HG02840 (cell line): ENCODE data around the gene SLC2A9.
A peak's percentile ranks its signal among the peaks of the same experiment; 100 is the strongest.

ENCODE experiments used
- ATAC-seq: cut with Tn5 transposase; IDR thresholded peaks from one replicate; pipeline ENCODE4 v1.9.1; 2021; ENCODE audit warnings: mild to moderate bottlenecking, moderate library complexity, moderate number of reproducible peaks; ENCODE audit not compliant: unreplicated experiment, low FRiP score

The SLC2A9 gene

DNA sequence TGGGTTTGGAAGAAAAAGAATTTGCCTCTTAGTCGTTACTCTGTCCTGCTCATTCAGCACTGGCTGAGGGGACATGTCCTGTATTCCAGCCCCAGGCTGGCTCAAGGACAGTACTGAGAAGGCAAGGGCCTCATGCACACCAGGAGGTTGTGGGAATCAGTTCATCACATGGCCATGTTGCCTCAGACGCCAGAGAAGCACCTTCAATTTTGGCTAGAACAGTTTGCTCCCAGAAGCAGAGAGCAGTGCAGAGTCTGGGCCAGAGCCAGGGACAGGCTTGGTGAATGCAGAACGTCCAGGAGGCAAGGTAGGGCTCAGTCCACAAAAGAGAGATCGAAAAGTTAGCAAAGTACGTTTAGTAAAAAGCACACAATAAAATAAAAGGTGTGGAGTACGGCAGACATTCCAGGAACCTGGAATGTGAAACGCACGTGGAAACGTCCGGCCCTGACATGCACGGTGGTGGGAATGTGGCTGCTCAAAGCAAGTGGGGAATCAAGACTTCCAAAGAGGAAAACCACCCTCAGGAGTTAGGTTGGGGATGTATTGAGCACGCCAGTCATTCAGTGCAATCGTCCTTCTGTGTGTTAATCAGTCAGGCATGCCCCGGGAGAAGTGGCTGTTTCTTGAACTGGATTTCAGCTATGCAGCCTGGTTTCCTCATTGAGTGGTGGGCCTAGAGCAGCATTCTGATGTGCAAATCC, 1.2 kb upstream of the SLC2A9 start:
- no peak for ATAC-seq

DNA sequence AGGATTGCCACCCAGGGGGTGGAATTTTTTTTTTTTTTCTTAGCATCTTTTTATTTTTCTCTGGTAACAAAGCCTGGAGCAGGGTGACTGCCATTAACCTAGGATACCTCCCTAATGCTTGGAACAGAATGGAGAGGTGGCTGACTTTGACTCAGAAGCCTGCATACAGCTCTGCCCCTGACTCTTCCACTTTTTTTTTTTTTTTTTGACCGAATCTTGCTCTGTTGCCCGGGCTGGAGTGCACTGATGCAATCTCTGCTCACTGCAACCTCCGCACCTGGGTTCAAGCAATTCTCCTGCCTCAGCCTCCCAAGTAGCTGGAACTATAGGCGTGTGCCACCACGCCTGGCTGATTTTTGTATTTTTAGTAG, 341 bp upstream of the SLC2A9 start:
- ATAC-seq, result no peak

DNA sequence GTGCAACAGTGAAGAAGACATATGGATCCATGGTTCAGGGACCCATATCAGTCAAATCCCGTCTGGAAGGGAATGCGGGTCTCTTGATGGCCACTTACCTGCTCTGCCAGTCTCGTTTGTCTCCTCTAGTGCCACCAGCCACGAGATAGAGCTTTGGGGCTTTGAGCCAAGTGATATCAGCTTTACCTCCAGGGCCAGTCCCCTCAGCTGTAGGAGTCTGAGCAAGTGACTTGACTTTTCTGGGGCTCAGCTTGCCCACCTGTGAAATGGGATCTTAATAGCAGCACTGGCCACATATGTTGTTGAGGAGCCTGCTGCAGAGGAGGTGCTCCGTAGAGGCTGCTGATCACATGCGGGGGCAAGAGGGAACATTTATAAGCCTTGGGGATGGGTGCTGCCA, 1.2 kb downstream of the SLC2A9 start:
- no peak for ATAC-seq

DNA sequence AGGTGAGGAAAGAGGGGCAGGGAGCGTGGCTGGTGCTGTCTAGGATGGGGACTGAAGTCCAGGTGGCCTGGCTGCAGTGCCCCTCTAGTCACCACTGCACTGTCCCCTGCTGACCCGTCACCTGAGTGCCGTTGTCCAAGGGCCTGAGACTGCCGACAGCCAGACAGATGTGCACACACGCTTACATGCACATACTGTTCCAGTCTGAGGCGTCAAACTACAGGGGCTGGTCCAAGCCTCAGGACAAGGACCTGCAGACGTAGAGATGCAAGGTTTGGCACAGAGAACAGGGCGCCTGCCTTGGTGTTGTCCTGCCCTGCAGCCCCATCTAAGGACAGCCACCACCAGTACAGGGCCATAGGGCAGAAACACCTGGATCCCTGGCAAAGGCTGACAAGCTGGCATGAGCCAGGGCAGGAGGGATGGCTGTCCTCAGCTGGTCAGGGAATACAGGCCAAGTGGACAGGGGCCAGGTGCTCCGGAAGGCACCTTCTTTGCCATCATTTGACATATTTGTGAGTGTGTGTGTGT, 1.7 kb downstream of the SLC2A9 start:
- no peak for ATAC-seq

DNA sequence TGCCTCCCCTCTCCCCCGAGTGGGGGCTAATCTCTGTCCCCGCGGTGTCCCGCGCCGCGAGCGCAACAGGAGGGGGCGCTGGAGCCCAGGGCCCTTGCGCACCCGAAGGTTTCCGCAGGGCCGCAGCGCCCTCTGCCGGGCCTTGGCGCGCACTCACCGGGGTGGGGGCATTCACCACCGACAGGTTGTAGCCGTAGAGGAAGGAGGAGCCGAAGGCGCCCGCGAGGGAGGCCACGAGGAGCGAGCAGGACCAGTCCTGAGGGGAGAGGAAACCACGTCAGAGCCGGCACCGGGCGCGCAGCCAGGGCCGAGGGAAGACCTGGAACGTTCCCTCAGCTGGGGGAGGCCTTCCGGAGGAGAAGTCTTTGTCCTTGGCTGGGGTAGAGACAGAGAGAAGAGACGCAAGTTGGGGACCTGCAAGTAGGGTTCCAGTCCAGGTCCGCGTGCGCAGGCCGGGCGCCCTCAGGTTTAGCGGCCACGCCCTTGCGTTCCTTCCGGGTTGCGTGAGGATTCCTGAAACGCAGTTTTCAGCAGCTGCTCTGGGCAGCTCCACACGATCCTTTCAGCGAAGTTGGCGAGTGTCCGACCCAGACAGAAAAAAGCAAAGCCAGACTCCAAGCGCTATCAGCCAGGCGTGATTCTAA, 2.4 kb downstream of the SLC2A9 start:
- peak; percentile 95 for ATAC-seq

DNA sequence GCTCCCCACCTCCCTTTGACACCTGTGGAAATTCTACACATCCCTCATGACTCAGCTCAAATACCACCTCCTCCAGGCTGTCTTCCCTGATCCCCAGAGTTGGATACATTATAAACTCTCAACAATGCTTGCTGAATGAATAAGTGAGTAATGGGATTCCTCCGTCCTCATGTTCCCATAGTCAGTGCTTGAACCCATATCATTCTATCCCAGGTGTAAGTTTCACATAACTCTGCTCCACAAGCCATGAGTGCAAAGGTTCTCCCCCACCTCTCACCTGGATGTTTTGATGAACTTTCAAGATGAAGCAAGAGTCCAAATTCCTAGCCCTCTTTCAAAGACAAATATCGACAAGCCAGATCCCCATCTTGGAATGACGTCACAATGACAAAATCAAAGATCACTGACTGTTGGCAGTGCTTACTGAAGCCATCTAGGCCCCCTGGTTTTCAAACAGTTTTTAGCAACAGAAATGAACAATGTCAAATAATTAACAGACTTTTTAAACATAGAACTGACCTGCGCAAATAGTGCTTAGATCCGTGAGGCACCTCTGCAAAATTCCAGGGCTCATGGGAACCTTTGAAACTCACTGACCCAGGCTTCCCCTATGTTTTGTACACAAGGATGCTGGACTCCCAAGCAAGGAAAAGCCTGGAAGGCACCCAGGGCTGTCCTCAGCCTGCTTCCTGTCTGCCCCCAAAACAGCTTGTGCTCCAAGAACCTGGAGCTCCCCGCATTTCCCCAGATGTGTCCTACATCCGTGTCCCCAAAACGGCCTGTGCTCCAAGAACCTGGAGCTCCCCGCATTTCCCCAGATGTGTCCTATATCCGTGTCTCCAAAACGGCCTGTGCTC, 4.0 kb downstream of the SLC2A9 start:
- ATAC-seq, result no peak

DNA sequence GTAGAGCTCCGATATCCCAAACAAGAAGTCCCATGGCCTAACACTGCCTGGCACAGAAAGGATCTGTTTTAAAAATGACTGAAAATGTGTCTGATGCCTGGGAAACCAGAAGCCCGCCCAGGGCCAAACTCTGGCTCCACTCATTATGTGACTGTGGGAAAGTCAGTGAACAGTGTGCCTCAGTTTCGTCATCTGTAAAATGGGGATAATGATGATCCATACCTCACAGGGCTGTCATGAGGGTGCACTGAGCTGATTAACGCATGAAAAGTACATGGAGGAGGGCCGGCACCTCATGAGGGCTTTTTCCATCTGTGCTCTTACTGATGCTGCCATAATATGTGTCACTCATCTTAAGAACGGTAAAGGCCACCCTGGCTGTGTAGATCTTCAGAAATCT, 5.1 kb downstream of the SLC2A9 start:
- no peak for ATAC-seq

DNA sequence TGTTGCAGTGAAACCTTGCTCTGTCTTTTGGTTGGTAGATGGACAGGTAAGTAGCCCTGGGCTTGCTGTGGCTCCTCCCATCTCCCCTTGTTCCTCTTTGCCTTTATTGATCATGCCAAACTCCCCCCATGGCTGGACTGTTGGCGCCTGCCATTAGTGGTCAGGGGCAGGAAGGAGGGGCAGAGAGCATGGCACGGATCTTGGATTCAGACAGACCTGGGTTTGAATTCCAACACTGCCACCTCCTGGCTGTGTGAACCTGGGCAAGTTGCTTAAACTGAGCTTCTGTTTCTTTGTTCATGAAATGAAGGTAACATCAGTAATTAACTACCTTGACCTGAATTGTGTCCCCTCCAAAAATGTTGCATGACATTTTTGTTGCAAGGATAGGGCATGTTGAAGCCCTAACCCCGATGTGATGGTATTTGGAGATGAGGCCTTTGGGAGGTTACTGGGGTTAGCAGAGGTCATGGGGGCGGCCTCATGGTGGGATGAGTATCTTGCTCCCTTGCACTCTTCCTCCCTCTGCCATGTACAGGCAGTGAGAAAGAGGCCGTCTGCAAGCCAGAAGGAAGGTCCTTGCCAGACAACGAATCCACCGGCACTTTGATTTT, 6.0 kb downstream of the SLC2A9 start:
- no peak for ATAC-seq

DNA sequence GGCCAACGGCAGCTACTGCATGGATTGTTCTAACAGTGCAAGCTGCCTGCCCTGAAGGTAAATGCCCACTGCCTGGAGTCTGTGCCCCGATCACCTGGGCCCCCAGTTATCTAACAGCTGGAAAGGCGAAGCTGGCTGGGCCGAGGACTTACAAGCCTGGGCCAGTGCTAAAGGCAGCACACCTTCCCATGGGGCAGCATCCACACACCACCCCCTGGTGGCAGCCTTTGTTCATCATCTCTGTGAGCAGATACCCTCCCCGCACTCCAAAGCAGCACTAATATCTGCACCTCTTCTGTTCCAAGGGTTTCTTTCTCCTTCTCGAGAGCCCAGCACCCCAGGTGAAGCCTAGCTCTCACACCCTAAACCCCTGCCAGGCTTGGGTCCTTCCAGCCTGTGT, 7.6 kb downstream of the SLC2A9 start:
- ATAC-seq, result no peak

DNA sequence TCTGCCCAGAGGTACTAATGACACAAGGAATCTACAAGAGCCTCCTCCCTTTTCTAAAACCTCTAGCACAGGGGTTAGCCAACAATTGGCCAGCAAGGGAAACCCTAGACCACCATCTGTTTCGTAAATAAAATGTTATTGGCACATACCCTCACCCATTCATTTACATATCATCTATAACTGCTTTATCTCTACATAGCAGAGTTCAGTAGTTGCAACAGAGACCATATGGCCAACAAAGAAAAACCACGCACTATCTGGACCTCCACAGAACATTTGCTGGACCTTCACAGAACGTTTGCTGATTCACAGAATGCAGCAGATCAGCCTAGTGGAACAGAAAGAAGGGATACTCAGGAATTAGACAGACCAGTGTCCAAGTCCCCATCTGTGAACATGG, 9.4 kb downstream of the SLC2A9 start:
- no peak for ATAC-seq

DNA sequence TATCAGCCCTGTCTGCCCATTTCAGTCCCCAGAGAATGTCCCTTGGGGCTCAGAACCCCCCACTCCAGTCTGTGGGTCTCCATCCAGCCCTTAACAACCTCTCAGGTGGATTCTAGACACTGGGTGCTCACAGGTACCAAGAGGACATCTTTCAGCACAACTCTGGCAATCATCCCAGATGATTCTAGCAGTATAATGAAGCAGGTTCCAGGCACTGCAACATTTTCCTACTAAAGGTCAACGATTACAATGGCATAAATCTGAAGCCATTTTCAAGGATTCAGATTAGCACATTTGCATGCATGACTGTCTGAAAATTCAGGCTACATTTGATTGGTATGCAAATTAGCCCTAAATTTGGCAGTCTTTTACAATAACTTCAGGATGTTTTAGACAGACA, 10.0 kb downstream of the SLC2A9 start:
- no peak for ATAC-seq

DNA sequence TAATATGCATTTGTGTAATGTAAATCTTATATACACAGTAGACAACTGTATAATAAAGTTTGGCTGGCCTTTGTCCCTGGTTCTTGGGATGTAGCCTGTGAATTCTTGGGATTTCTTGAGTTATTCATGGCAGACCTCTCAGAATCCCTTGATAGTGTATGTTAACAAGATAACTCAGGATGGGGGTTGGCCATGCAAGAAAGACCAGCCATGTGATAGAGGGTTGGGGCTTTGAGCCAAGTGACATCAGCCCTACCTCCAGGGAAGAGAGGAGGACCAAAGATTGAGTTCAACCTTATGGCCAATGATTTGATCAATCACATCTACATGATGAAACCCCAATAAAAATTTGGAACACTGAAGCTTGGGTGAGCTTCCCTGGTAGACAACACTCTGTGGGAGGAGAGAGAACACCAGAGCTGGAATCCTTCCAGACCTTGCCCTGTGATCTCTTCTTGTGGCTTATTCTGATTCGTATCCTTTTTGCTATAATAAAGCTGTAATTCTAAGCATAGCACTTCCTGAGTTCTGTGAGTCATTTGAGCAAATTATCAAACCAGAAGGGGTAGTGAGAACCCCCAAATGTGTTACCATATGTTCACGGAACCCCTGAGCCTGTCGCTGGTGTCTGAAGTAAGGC, 11.3 kb downstream of the SLC2A9 start:
- ATAC-seq, result no peak

DNA sequence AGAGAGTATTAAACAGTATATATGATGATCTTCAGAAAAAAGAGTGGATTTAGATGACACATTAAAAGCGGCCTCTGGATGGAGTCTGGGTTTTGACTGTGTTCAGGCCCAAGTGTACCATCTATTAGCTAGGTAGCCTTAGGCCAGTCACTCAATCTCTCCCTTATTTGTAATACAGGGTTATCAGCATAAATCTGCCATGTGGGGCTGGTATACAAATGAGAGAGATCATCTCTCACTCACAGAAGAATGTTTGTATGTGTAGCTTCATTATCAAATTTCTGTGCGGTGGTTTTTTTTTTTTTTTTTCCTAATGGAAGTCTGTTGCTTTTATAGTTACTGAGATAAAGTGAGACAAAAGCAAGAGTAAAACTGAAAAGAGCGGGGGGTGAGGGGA, 12.7 kb downstream of the SLC2A9 start:
- no peak for ATAC-seq

DNA sequence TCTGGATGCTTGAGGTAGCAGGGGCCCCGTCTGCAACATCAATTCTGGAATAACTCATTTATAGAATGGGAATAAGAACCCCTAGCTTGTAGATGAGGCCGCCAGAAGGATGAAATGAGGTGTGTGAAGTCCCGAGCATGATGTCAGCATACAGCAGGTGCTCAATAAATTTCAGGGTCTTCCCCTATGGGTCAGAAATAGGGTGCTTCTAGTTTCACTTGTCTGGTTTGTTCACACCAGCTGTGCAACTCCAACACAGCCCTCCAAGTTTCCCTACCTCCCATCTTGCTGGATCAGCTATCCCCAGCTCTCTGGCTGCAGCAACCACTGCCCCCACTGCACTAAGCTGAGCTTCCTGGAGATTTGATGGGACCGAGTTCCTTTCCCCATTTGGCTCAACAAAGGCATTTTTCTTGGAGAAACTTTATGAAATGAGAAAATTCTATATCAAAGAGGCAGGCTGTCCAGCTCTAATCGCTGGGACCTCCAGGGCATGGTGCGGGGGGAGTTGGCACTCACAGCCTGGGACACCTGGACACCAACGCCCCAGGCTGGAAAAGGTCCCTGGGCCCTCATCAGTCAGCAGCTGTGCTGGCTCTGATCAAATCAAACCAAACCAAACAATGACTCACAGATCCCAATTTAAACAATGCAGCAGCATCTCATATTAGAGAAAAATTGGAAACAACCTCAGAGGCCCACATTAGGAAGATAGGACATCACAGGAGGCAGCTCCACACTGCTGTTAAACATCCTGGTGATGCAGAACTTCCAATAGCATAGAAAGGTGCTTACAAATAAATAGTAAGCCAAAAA, 13.3 kb downstream of the SLC2A9 start:
- ATAC-seq, result peak; percentile 58

DNA sequence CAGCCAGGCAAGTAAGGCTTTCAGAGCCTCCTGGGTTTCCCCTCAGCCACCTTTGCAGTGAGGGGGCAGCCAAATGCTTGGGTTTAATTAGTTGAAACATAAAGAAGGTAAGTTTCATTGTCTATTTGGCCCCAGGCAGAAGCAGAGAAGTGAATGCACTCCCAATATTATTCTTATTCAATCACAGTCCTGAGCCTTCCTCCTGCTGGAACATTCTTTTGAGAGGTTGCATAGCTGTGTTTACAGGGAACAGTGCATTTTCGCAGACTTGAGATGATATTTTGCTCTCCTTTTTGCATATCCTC, 13.9 kb downstream of the SLC2A9 start:
- ATAC-seq, result peak; percentile 44

DNA sequence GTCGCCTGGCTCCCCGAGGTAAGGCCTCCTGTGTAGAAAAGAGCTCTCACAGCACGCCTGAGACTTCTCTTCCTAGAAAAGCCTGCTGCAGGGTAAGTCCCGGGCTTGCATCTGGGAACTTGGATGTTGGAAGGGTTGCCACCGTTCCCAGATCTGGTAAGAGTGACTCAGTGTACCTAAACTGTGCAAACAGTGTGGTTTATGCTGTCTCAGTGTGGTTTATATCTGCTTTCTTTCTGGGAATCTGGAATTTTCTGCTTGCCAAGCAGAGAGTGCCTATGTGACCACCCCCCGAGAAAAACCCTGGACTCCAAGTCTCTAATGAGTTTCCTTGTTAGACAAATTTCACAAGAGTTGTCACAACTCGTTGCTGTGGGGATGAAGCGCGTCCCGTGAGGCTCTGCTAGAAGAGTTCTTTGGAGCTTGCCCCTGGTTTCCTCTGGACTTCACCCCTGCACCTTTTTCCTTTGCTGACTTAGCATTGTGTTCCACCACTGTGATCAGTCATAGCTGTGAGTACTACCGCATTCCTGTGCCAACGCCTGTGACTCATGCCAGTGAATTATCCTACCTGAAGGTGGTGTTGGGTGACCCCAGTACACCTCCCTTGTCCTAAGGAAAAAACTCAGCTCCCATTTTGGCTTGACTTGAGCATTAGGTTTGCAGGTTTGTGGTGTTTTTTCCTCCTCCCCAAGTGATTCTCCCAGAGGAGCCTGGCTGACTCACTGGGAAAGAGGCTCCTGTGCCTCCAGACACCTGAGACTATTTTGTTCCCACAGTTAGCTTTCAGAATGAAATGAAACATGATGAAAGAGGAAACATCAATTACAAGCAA, 14.5 kb downstream of the SLC2A9 start:
- ATAC-seq, result no peak

DNA sequence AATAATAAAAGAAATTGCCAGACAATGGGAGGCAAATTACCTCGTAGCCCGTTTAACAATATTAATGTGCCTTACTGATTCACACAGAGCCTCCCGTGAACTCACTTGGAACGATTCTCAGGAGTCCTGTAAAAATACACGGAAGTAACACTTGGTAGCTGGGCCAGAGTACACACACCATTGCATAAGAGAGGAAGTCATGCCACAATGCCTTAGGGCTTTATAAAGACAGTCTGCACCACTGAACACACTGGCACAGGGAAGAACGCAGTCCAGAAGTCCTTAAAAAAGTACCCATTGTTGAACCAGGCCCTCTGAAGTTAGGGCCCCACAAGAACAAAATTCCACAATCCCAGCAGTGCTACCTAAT, 15.1 kb downstream of the SLC2A9 start:
- no peak for ATAC-seq

DNA sequence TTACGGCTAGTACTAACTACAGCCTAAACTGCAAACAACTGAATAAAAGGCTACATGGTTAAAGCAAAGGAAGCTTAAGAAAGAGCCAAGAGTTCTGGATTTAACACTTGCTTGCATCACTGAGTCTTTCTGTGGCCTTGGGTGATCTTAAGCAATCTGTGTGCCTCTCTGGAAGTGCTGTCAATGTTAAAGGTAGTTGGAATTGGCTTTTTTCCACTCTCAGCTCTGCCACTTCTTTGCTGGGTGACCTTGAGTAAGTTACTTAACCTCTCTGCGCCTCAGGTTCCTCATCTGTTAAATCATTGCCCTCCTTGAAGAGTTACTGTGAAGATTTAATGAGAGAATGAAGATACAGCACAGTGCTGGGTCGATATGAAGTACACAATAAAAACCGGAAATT, 15.7 kb downstream of the SLC2A9 start:
- no peak for ATAC-seq

DNA sequence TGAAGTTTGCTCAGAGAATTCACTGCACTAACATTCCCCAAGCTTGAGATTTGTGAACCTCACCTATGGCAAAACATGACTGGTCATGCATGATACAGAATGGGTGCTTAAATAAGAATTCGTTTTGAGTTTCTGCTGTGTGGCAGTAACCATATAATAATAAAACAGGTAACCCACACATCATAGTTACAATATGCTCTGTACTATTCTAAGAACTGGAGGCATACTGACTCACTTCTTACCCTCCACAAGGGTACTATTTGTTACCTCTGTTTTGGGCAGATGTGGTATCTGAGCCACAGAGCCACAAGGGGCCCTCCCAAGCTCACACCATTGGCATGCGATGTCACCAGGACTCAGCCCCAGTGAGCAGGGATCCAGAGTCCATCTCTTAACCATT, 17.6 kb downstream of the SLC2A9 start:
- ATAC-seq, result no peak
